ENCODE data around the gene AFG1L. TPM values are rescaled to one million over a fixed set of nuclear protein-coding genes. Genes with fewer than 3 reads are reported as not detected.
"Not testable (repeated sequence)": the region's sequence is repeated elsewhere in the genome, so short reads cannot be mapped to it uniquely, and the experiment has no call there.

Gene AFG1L
- total RNA-seq (2014; rRNA removed; shearing (Covaris generic)) = 5.9 and 9.8 TPM in 2 replicates

DNA sequence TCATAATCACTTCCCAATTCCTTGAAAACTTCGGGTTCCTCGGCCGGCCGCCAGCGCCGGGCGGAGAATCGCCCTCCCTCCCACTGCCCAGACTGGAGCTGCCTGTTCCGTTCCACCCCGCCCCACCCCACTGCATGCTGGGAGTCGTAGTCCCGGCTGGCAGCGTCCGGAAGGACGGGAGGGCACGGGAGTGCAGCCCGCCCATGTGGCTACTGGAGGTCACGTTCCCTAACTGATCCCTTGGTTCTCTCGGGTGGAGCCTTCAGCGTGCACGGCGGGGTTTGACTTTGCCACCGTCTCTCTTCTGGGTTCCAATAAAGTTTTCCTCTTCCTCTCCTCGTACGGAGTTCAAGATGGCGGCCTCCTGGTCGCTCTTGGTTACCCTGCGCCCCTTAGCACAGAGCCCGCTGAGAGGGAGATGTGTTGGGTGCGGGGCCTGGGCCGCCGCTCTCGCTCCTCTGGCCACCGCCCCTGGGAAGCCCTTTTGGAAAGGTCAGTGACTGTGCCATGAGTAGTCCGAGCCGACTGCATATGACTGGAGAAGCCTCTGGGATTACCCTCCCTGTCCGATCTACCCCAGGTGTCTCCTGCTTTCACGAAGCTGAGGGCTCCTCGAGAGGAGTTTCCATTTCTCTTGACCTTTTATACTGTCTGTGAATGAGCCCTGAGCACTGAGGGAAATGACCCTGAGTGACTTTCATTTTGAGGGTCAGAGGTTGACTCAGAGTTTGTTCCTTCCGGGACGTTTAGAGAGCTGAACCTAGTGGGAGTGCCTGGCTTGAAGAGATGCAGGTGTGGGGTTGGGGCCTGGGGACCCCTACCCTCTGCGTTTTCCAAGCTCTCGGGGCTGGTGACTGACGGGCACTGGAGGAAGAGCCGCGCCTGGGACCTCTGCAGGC, at the start of gene AFG1L:
Gene AFG1L (plus strand): TSS at position 328 of the 899 bp plus-strand sequence. CDS start 26 bp downstream, at position 354.
- peak; percentile 95 for DNase-seq
- peak within 1 kb of the TSS; percentile 70 for H3K4me3 ChIP-seq (ENCODE audit: insufficient read depth, low read depth, low read length)
- H3K36me3 ChIP-seq (replicated peaks; ENCODE audit: control insufficient read depth, insufficient read depth, low read length) = no peaks in the 10 kb centered on the region
- H3K27me3 ChIP-seq (ENCODE audit: control insufficient read depth, insufficient read depth, low read length) = no peaks in the 10 kb centered on the region

GRCh38 chr6:108245095-108245494, 49.8 kb upstream of the AFG1L start:
- H3K36me3 ChIP-seq (replicated peaks; ENCODE audit: control insufficient read depth, insufficient read depth, low read length); DNase-seq; H3K4me3 ChIP-seq (ENCODE audit: insufficient read depth, low read depth, low read length); H3K27me3 ChIP-seq (ENCODE audit: control insufficient read depth, insufficient read depth, low read length): not testable (repeated sequence)

- H3K36me3 ChIP-seq (replicated peaks; ENCODE audit: control insufficient read depth, insufficient read depth, low read length) = no peaks in the 10 kb centered on the region
- H3K27me3 ChIP-seq (ENCODE audit: control insufficient read depth, insufficient read depth, low read length) = no peaks in the 10 kb centered on the region
- no peak for DNase-seq
- H3K4me3 ChIP-seq (ENCODE audit: insufficient read depth, low read depth, low read length) = no peak overlapping the region
Observed at GRCh38 chr6:108247965-108248536, 46.8 kb upstream of the AFG1L start.

- no peaks in the 10 kb centered on the region for H3K27me3 ChIP-seq (ENCODE audit: control insufficient read depth, insufficient read depth, low read length)
- H3K36me3 ChIP-seq (replicated peaks; ENCODE audit: control insufficient read depth, insufficient read depth, low read length) = no peaks in the 10 kb centered on the region
- H3K4me3 ChIP-seq (ENCODE audit: insufficient read depth, low read depth, low read length) = no peak overlapping the region
- DNase-seq = peak; percentile 48
Observed at GRCh38 chr6:108250240-108250866, 44.5 kb upstream of the AFG1L start.

GRCh38 chr6:108251252-108251651, 43.6 kb upstream of the AFG1L start:
- H3K4me3 ChIP-seq (ENCODE audit: insufficient read depth, low read depth, low read length) = no peak overlapping the region
- no peak for DNase-seq
- no peaks in the 10 kb centered on the region for H3K36me3 ChIP-seq (replicated peaks; ENCODE audit: control insufficient read depth, insufficient read depth, low read length)
- no peaks in the 10 kb centered on the region for H3K27me3 ChIP-seq (ENCODE audit: control insufficient read depth, insufficient read depth, low read length)

GRCh38 chr6:108252055-108252454, 42.8 kb upstream of the AFG1L start:
- H3K36me3 ChIP-seq (replicated peaks; ENCODE audit: control insufficient read depth, insufficient read depth, low read length) = no peaks in the 10 kb centered on the region
- H3K27me3 ChIP-seq (ENCODE audit: control insufficient read depth, insufficient read depth, low read length) = no peaks in the 10 kb centered on the region
- no peak overlapping the region for H3K4me3 ChIP-seq (ENCODE audit: insufficient read depth, low read depth, low read length)
- no peak for DNase-seq

- no peak overlapping the region for H3K4me3 ChIP-seq (ENCODE audit: insufficient read depth, low read depth, low read length)
- H3K27me3 ChIP-seq (ENCODE audit: control insufficient read depth, insufficient read depth, low read length) = no peaks in the 10 kb centered on the region
- DNase-seq = no peak
- no peaks in the 10 kb centered on the region for H3K36me3 ChIP-seq (replicated peaks; ENCODE audit: control insufficient read depth, insufficient read depth, low read length)
Observed at GRCh38 chr6:108253241-108253640, 41.6 kb upstream of the AFG1L start.

- Histone ChIP-seq H3K27me3 (ENCODE audit: control insufficient read depth, insufficient read depth, low read length) (no peaks in the 10 kb centered on the region), H3K4me3 (ENCODE audit: insufficient read depth, low read depth, low read length) (no peak overlapping the region), H3K36me3 (replicated peaks; ENCODE audit: control insufficient read depth, insufficient read depth, low read length) (no peaks in the 10 kb centered on the region)
- DNase-seq = no peak
Observed at GRCh38 chr6:108254433-108255410, 40.1 kb upstream of the AFG1L start.

GRCh38 chr6:108260126-108260808, 34.6 kb upstream of the AFG1L start:
- peak overlapping the region; percentile 92 for H3K4me3 ChIP-seq (ENCODE audit: insufficient read depth, low read depth, low read length)
- no peak for DNase-seq
- H3K27me3 ChIP-seq (ENCODE audit: control insufficient read depth, insufficient read depth, low read length) = no peaks in the 10 kb centered on the region
- H3K36me3 ChIP-seq (replicated peaks; ENCODE audit: control insufficient read depth, insufficient read depth, low read length) = no peaks in the 10 kb centered on the region

GRCh38 chr6:108260809-108261569, 33.9 kb upstream of the AFG1L start, which contains the start of gene SNX3:
TSS of gene SNX3 (minus strand) at chr6:108261040. CDS start at chr6:108260921, 119 bp downstream.
- DNase-seq = peak; percentile 98
- peak within 1 kb of the TSS; percentile 92 for H3K4me3 ChIP-seq (ENCODE audit: insufficient read depth, low read depth, low read length)
- H3K36me3 ChIP-seq (replicated peaks; ENCODE audit: control insufficient read depth, insufficient read depth, low read length) = no peaks in the 10 kb centered on the region
- no peaks in the 10 kb centered on the region for H3K27me3 ChIP-seq (ENCODE audit: control insufficient read depth, insufficient read depth, low read length)

DNA sequence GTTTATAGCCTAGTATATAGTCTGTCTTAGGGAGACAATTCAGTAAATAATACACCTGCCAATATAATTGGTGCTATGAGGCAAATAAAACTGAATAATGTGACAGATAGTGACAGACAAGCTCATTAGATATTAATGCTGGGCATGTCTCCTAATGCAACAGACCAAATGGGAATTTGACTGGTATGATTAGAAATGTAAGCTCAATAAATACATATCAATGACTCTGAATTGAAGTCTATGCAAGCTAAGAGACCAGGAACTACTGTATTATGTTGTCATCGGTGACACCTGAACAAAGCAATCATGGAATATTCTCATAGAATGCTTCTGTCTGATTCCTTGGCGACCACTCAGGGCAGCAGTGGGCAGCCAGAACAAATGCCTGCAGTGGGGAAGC, 31.5 kb upstream of the AFG1L start:
- no peak for DNase-seq
- H3K4me3 ChIP-seq (ENCODE audit: insufficient read depth, low read depth, low read length) = no peak overlapping the region
- no peaks in the 10 kb centered on the region for H3K36me3 ChIP-seq (replicated peaks; ENCODE audit: control insufficient read depth, insufficient read depth, low read length)
- H3K27me3 ChIP-seq (ENCODE audit: control insufficient read depth, insufficient read depth, low read length) = no peaks in the 10 kb centered on the region

DNA sequence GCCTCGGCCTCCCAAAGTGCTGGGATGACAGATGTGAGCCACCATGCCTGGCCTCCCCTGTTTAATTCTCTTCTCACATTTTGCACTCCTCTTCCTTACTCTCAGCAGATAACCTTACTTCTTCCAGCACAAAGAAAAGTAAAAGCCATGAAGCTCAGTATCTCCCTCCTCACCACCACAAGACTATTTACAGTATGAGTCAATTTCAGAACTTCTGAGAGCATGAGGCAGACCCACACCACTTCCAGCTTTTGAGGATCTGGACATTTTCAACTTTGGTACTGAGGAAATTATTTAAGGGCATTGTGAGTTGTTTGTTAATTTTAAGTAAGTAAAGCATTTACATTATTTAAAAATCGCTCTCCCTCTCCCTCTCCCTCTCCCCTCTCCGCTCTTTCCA, 26.0 kb upstream of the AFG1L start:
- Histone ChIP-seq H3K4me3 (ENCODE audit: insufficient read depth, low read depth, low read length) (no peak overlapping the region), H3K36me3 (replicated peaks; ENCODE audit: control insufficient read depth, insufficient read depth, low read length) (no peaks in the 10 kb centered on the region), H3K27me3 (ENCODE audit: control insufficient read depth, insufficient read depth, low read length) (no peaks in the 10 kb centered on the region)
- DNase-seq = no peak

DNA sequence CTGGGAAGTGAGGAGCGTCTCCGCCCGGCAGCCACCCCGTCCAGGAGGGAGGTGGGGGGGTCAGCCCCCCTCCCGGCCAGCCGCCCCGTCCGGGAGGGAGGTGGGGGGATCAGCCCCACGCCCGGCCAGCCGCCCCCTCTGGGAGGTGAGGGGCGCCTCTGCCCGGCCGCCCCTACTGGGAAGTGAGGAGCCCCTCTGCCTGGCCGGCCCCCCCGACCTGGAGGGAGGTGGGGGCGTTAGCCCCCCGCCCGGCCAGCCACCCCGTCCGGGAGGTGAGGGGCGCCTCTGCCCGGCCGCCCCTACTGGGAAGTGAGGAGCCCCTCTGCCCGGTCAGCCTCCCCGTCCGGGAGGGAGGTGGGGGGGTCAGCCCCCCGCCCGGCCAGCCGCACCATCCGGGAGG, 24.9 kb upstream of the AFG1L start:
- DNase-seq = not testable (repeated sequence)

More for the DNA sequence above, 24.9 kb upstream of the AFG1L start:
- H3K4me3 ChIP-seq (ENCODE audit: insufficient read depth, low read depth, low read length); H3K27me3 ChIP-seq (ENCODE audit: control insufficient read depth, insufficient read depth, low read length); H3K36me3 ChIP-seq (replicated peaks; ENCODE audit: control insufficient read depth, insufficient read depth, low read length): not testable (repeated sequence)
